Progenitor cell of endocrine pancreas (in vitro differentiated cells): ENCODE measurements around the gene MYEOV. TPM values are rescaled to one million over a fixed set of nuclear protein-coding genes. Genes with fewer than 3 reads are reported as not detected.

Source experiments
- DNase-seq: peaks from one replicate; pipeline ENCODE4 v3.0.0; 2021; ENCODE audit warnings: low spot score; ENCODE audit not compliant: unreplicated experiment
- H3K27ac Mint-ChIP-seq: 2 replicates; pipeline ENCODE4 v1.8.0; 2021; ENCODE audit warnings: mild to moderate bottlenecking, moderate library complexity, mixed read lengths
- H3K27me3 Mint-ChIP-seq: 2 replicates; pipeline ENCODE4 v1.8.0; 2021; ENCODE audit warnings: mixed read lengths
- H3K36me3 Mint-ChIP-seq: 2 replicates; pipeline ENCODE4 v1.8.0; 2022; ENCODE audit warnings: mixed read lengths; ENCODE audit not compliant: insufficient read depth
- H3K4me1 Mint-ChIP-seq: 2 replicates; pipeline ENCODE4 v1.8.0; 2021; ENCODE audit warnings: low read depth, mixed read lengths
- H3K4me3 Mint-ChIP-seq: 2 replicates; pipeline ENCODE4 v1.8.0; 2021; ENCODE audit warnings: low read depth, mild to moderate bottlenecking, moderate library complexity, mixed read lengths
- H3K9me3 Mint-ChIP-seq: 2 replicates; pipeline ENCODE4 v1.8.0; 2021; ENCODE audit warnings: low read depth, mixed read lengths
- total RNA-seq: library from RNA; stranded (reverse); gene quantifications from 2 replicates; pipeline ENCODE4 v1.2.1, GENCODE V29; 2021
- TF ChIP-seq, protein P1 (sequence below): fragments of 200-600 bp; sonication (generic); IDR thresholded peaks from one replicate; pipeline ENCODE4 v1.5.0; 2021; ENCODE audit warnings: antibody characterized with exemption, mild to moderate bottlenecking; ENCODE audit not compliant: unreplicated experiment

The MYEOV gene
- total RNA-seq, 1 donor from 2014 or later, result 0.14 TPM

DNA sequence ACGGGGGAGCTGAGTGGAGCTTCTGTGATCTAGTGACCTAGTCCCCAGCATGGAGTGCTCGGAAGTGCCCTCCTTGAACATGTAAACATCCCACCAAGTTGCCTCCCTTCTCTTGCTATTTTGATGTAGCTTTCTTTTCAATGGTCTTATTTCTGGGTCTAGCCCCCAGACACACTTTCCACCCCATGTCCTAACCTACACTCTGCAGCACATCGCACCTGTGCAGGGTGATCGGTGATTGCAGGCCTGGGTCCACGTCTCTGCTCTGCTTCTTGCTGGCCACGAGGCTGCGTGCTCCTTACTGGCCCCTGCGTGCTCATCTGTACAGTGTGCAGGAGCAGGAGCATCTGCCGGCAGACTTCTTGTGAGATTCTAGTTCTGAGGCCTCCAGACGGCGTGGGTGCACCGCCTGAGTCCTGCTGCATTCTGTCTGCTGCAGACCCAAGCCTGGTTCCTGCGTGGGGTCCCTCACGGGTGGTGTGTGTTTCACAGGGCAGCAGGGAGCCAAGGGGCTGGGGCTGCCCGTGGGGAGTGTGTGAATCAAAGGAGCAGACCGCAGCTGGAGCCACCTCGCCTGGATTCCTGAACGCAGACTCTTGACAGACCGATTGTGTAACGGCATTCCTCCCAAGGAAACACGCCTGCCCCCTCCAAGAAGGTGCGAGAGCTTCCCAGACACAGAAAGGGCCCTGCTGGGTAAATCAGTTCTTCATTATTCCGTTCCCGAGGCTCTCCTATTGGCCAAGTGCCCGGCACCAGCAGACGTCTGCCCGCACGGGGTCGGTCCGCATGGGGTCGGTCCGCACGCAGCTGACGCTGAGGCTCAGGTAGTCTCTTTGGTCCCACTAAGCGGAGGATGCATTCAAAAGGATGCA, 44.4 kb upstream of the MYEOV start:
- DNase-seq, result no peak
- Mint-ChIP-seq H3K36me3 (no peaks in the 10 kb centered on the region), H3K4me1 (peaks cover 27% of the 10 kb centered on the region), H3K9me3 (peaks cover 3% of the 10 kb centered on the region), H3K27ac (no peak overlapping the region), H3K27me3 (peaks cover 27% of the 10 kb centered on the region), H3K4me3 (no peak overlapping the region)
- TF ChIP-seq, protein P1, sequence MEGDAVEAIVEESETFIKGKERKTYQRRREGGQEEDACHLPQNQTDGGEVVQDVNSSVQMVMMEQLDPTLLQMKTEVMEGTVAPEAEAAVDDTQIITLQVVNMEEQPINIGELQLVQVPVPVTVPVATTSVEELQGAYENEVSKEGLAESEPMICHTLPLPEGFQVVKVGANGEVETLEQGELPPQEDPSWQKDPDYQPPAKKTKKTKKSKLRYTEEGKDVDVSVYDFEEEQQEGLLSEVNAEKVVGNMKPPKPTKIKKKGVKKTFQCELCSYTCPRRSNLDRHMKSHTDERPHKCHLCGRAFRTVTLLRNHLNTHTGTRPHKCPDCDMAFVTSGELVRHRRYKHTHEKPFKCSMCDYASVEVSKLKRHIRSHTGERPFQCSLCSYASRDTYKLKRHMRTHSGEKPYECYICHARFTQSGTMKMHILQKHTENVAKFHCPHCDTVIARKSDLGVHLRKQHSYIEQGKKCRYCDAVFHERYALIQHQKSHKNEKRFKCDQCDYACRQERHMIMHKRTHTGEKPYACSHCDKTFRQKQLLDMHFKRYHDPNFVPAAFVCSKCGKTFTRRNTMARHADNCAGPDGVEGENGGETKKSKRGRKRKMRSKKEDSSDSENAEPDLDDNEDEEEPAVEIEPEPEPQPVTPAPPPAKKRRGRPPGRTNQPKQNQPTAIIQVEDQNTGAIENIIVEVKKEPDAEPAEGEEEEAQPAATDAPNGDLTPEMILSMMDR, result no peak

DNA sequence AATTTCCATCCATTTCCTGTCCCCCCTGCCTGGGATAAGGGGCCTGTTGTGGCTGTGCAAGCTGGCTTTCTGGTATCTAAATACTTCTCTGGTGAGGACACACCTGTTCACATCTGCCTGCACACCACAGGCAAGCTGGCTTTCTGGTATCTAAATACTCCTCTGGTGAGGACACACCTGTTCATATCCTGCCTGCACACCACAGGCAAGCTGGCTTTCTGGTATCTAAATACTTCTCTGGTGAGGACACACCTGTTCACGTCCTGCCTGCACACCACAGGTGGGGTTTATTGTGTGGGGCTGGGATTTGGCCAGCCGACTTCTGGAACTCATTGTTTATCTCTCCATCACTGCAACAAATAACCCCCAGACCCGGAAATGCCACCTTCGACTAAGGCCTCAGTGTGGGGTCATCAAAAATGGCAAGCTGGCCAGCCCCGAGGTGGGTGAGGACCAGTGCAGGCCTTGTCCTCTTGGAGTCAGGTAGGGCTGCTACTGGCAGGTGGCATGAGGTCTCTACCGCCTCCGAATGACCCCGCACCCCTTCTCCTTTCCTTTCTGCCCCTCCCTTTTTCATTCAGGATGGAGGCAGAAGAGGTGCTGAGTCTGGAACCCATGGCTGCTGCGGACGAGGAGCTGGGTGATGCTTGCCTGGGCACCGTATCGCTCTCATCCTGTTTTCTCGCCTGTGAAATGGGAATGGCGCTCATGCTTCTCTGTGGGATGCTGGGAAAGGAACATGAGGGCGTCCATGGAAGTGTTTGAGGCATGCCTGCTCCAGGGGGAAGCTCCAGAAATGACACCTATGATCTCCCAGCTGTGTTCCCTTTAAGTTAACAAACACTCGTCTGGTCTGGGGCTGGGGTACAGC, 43.5 kb upstream of the MYEOV start:
- no peaks in the 10 kb centered on the region for H3K36me3 Mint-ChIP-seq
- TF ChIP-seq, protein P1, result no peak
- peaks cover 27% of the 10 kb centered on the region for H3K4me1 Mint-ChIP-seq
- H3K9me3 Mint-ChIP-seq, result peaks cover 3% of the 10 kb centered on the region
- peaks cover 31% of the 10 kb centered on the region for H3K27me3 Mint-ChIP-seq
- no peak overlapping the region for H3K4me3 Mint-ChIP-seq
- no peak for DNase-seq
- H3K27ac Mint-ChIP-seq, result no peak overlapping the region

DNA sequence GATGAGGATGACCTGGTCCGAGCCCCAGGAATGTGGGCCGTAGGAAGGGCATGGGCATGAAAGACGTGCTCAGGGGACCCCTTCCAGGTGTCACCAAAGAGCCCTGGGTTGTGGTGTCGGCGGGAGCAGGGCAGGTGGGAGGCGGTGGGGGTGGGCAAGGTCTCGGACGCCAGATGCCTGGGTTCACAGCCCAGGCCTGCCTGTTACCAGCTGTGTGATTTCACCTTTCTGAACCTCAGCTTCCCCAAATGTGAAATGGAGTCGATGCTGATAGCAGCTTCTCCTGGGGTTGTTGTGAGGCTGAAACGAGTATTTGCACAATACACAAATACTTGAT, 42.9 kb upstream of the MYEOV start:
- Mint-ChIP-seq H3K27me3 (peaks cover 32% of the 10 kb centered on the region), H3K9me3 (peaks cover 3% of the 10 kb centered on the region), H3K4me1 (peaks cover 23% of the 10 kb centered on the region), H3K36me3 (no peaks in the 10 kb centered on the region), H3K27ac (no peak overlapping the region), H3K4me3 (no peak overlapping the region)
- TF ChIP-seq, protein P1, result no peak
- DNase-seq, result no peak

DNA sequence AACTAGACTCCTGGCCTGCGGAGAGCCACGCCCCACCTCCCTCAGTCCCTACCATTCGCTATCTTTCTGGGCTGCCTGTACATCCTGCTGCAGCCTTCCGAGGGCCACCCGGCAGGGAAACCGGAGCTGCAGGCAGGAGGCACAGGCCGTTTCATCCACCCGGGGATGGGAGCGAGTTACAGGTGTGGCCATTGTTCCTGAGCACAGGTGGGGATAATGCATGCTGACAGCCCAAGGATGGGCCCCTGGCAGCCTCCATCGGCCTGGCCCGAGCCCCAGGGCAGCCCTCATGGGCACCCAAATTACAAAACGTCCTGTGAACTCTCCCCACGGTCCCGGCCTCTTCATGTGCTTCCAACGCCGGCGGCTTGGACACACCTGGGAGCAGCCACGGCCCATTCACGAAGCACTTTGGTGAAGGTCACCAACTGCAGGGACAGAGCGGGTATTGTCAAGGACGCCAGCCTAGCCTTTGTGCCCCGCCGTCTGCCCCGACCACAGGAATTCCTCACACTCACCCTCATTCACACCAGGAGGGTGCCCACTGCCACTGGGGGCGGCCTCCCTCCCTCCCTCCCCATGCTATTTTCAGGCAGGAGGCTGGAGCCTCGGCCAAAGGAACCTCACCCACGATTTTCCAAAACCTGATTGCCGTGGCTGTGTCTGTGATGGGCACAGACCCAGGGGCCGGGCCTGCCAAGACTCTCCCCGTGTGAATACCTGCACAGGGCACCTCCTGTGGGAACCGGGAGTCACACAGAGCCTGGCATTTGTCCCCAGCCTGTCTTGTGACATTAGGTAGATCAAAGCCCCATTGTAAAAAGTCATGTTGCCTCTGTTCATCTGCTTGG, 42.1 kb upstream of the MYEOV start:
- Mint-ChIP-seq H3K27me3 (peaks cover 33% of the 10 kb centered on the region), H3K36me3 (no peaks in the 10 kb centered on the region), H3K27ac (peak overlapping the region; percentile 62), H3K4me3 (no peak overlapping the region), H3K4me1 (peaks cover 17% of the 10 kb centered on the region), H3K9me3 (peaks cover 3% of the 10 kb centered on the region)
- TF ChIP-seq, protein P1, result no peak
- no peak for DNase-seq

DNA sequence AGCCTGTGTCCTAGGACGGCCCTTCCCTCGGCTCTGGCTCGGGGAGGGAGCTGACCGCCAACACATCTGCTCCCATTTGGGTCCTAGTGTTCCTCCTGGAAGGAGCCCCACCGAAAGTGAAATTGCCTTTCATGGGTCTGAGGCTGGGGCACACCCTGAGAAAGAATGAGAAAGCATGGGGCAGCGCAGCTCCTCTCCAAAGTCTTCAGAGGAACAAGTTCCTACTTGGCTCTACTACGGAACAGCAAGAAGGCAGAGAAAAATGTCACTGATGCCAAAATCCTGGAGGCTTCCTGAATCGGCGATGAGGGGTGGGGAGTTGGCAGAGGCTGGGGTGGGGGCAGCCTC, 41.5 kb upstream of the MYEOV start:
- peaks cover 33% of the 10 kb centered on the region for H3K27me3 Mint-ChIP-seq
- H3K4me3 Mint-ChIP-seq, result no peak overlapping the region
- peaks cover 18% of the 10 kb centered on the region for H3K4me1 Mint-ChIP-seq
- H3K27ac Mint-ChIP-seq, result no peak overlapping the region
- DNase-seq, result no peak
- H3K9me3 Mint-ChIP-seq, result peaks cover 3% of the 10 kb centered on the region
- no peaks in the 10 kb centered on the region for H3K36me3 Mint-ChIP-seq
- TF ChIP-seq, protein P1, result no peak
